NCI-H2081 (cell line): ENCODE data around the gene CACNA2D3.

Experiments used
- DNase-seq, 2 experiments: peaks; one replicate each; lab custom pipeline; 2025; lab: John Stamatoyannopoulos, UW

The CACNA2D3 gene

GRCh38 chr3:54273791-54274190, 151.4 kb downstream of the CACNA2D3 start:
- no peak for DNase-seq

DNA sequence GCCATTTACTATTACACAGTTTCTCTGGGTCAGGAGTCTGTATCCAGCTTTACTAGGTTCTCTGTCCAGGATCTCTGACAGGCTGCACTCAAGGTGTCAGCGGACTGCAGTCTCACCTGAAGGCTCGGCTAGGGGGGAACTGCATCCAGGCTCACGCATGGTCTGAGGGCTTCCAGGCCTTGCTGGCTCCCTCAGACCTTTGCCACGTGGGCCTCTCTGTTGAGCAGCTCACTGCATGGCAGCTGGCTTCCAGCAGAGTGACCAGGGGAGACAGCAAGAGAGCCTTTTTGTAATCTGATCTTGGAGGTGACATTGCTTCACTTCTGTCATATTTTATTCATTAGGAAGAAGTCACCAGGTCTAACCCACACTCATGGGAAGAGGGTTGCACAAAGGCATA, 152.3 kb downstream of the CACNA2D3 start:
- DNase-seq, result no peak

DNA sequence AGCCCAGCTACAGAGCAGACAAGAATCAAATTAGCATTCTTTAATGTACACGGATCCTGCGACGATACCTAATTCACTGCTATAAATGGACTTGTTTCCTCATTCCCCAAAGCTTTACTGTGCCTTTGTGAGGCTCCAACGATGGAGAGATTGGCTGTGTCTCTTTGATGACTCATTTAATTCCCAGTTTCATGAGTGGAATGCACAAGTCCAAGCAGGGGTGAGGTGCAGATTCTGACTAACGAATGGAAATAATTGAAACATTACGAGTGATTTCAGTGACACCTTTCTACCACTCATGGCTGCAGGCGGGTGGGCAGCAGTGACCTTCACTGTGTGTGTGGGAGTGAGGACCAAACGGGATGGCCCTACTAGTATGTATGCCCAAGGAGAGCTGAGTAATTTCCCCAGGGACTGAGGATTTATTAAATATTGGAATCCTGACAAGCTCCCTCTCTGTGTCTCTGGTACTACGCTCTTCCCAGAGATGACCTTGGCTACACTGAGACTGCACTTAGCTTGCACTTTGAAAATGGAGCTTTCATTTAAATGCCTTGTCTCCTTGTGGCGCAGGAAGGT, 156.7 kb downstream of the CACNA2D3 start:
- DNase-seq, result no peak

- DNase-seq, result no peak
Observed at GRCh38 chr3:54283470-54283869, 161.1 kb downstream of the CACNA2D3 start.

GRCh38 chr3:54294214-54294613, 171.9 kb downstream of the CACNA2D3 start:
- DNase-seq, result no peak

DNA sequence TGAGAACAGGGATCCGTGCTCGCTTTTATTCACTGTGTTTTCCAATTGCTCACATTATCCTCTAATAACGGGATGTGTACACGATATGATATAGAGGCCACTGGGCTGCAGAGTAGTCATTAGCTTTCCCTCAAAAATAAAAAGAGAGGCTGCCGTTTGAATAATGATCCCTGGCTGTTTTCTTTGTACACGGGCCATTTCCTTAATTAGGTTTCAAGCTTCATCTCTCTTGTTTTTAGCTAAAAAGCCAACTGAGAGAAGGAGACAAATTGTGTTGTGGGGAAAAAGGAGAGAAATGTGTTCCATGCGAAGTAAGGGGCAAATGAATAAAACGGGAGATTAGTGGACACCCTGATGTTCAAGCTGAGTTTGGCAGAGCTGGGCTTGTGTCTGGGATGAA, 174.2 kb downstream of the CACNA2D3 start:
- peak; percentile 29 to 72 for DNase-seq

- peak in 1 of 2 experiments; percentile 42 for DNase-seq
Observed at GRCh38 chr3:54299169-54299935, 177.0 kb downstream of the CACNA2D3 start.

GRCh38 chr3:54303517-54304375, 181.4 kb downstream of the CACNA2D3 start:
- no peak for DNase-seq

GRCh38 chr3:54304877-54305276, 182.5 kb downstream of the CACNA2D3 start:
- peak; percentile 32 to 74 for DNase-seq

GRCh38 chr3:54305409-54306099, 183.2 kb downstream of the CACNA2D3 start:
- DNase-seq, result peak in 1 of 2 experiments; percentile 58

DNA sequence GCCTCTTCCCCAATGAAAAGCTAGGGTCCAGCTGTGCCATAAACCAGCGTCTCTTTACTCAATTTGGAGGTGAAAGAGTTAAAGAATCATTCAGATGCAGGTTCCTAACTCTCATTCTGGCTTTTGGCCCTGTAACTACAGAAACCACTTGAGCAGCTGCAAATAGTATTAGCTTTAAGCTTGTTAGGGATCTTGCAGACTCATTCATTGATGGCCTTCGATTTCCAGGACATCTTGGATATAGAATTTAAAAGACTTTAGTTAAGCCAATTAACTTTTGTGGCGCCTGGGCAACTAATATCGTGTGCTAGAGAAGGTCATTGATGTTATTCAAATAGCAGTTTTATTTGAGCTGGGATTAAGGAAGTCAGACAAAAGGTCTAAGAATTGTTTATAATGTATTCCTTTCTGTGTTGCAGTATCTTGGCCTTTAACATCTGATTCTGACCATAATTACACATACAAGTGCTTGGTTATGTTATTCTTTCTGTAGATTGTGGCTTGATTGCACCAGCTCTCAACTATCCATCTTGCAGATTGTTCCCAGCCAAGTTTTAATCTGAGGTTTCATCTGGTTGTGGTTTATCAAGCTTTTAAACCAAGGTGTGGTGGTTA, 185.3 kb downstream of the CACNA2D3 start:
- DNase-seq, result no peak

- DNase-seq, result no peak
Observed at GRCh38 chr3:54309601-54310000, 187.2 kb downstream of the CACNA2D3 start.

DNA sequence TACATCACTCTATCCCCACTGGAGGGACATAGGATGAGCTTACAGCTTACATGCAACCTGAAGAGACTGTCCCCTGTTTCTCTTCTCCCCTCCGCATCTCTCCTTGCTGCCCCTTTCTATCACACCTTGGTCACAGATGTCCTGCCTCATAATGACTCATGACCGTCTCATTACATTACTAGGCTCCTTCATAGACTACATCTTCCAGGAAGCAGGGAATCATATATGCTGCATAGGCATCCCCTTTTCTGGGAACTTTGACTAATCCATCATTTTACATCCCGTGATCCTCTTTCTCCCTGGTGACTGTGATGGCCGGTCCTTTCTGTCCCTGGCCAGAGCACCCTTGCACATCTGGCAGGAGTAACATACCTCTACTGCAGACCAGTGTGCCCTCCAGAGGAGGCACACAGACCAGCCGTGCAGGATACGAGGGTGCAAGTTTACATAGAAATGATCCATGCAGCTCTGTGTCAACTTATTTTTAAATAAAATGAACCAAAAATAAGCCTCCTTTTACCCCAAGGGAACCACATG, 188.9 kb downstream of the CACNA2D3 start:
- no peak for DNase-seq

DNA sequence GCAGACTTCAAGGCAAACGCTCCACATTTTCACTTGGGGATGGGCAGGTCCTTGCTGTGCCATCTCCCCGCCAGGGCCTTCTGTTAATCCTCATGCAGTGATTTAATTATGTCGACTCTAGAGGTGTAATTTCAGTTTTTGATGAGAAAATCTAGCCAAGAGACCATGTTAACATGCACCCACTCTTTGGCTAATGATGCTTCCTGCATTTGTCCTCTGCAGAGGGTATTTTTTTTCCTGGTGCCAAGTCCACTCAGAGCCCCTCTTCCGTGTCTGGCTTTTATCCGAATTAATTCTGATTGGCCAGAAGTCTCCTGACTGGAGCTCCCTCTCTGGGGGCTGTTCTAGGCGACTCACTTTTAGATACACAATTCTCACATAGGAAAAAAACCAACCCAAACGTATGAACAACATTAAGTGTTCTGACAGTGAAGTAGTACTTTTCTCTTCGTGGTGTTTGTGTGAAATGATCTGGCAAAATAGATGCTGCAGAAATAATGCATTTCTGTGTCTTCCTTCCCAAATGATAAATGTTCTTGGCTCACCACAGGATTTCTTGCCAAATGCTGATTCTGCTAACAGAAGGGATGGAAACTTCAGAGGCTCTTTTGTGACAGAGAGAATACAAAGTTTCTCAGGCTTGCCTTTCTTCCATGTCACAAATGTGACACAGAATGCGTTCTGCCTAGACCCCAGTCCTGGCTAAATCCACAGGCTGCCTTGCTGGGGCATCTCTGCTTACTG, 190.0 kb downstream of the CACNA2D3 start:
- no peak for DNase-seq

DNA sequence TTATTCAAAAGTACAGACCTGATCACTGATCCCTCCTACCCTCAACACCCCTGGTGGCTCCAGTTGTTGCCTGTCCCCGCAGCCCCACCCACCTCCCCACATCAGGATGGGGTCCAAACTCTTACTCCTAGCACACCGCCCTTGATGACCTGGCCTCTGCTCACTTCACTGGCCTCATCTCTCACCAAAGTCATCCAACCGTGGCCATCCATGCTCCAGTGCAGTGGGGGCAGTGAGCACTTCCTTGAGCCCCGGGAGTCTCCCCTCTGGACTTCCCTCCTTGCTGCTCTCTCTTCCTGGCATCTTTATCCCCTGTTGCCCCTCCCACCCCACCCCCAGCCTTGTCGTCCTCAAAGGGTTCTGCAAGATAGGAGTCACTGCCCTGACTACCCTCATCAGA, 191.1 kb downstream of the CACNA2D3 start:
- no peak for DNase-seq

DNA sequence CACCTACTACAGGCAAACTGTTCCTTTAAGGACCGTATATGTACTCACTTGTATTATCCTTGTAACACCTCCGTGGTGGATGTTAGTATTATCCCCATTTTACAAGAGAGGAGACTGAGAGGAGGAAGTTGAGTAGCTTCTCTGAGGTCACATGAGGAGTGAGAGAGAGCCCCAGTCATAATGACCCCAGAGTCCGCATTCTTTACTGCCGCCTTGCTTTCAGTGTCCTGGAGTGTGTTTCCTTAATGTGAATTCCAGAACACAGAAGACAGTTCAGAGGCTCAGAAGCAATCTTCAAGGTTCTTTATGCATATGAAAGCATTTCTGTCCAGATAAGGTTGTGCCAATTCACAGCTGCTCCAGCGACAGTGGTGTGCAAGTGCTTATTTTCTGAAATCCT, 199.2 kb downstream of the CACNA2D3 start:
- DNase-seq, result no peak

GRCh38 chr3:54322354-54322753, 200.0 kb downstream of the CACNA2D3 start:
- peak; percentile 40 to 72 for DNase-seq

- DNase-seq, result no peak
Observed at GRCh38 chr3:54324103-54324502, 201.8 kb downstream of the CACNA2D3 start.

DNA sequence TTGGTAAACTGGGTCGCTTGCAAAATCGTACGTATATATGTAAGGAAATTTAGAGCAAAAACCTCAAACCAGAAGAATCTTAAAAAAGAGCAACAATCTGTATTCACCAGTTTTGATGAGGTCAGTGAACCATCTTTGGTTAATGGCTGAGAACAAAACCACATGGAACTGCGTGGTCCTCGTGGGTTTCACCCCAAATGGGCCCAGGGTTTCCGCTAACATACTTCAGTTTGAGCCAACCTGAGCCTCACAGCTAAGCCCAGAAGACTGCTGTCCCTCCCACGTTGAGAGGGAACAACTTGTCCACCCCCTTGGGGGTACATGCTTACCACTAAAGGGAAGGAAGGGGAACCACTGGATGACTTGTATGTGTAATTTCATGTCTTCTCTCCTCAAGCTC, 204.6 kb downstream of the CACNA2D3 start:
- DNase-seq, result no peak

DNA sequence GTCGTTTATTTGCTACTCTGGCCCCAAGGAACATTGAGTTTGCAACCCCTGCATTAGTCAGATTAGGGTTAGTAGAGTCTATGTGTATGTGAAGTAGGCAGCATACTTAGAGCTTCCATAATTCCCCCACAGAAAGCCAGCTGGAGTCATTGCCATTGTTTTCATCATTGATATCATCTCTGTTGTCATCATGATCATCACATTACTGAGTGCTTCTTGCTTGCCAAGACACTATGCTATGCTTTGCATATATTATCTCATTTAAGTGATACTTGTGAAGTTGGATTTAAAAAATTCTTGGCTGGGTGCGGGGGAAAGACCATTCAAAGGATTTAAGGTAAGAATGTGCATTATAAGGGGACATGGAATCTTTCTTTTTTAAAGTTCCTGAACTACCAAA, 209.0 kb downstream of the CACNA2D3 start:
- no peak for DNase-seq

DNA sequence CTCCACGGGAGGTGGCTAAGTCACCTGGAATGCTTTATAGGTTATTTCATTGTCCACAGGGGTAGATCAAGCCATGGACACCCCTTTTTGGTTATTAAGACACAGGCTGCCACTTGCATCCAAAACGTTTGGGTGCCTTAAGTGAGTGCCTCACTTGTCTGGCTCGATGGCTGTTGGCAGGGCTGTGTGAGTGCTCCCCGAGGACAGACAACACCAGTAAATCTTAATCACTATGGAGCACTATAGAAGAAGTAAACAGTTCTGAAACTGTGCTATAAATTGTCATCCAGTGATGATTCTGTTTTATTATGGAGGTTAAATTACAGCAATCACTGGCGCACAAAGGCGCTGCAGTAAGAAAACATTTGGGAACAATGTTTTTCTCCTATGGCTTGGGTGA, 215.5 kb downstream of the CACNA2D3 start:
- peak in 1 of 2 experiments; percentile 48 for DNase-seq
